ENCODE results near the gene MAPK4.
"Not testable (repeated sequence)": the region's sequence is repeated elsewhere in the genome, so short reads cannot be mapped to it uniquely, and the experiment has no call there.

The MAPK4 gene

GRCh38 chr18:50578030-50578429 is 18.1 kb downstream of the MAPK4 start:
- no peak for DNase-seq

GRCh38 chr18:50578651-50579050 is 18.8 kb downstream of the MAPK4 start:
- DNase-seq: no peak

DNA sequence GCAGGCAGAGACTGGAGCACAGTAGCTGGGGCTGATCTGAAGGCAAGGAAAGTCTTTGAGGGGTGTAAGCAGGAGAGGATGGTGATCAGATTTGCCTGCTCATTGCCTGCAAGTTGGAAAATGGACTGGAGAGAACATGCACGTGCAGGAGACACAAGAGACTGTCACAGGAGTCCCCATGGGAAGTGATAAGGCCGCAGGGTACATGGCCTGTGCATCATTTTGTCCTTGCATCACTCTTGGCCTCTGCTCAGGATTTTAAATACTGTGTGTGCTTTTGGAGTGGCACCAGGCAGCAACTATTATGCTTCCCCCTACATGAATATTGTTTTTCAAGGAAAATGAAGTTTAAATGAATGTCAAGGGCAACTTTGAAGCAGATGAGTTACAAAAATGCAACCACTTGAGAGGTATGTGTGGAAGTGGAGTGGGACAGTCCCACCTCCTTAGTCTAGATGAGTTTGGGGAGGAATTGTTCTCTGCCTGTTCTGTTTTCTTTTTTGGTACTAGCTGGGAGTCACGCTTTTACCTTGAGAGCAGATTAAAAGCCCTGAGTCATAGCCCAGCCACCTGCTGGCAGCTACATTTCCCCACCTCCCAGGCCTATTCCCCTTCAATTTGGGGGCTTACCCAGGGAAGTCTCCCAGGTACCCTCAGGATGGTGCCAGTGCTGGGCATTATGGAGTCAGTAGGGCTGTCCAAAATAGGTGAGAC is 19.3 kb downstream of the MAPK4 start:
- DNase-seq: no peak

DNA sequence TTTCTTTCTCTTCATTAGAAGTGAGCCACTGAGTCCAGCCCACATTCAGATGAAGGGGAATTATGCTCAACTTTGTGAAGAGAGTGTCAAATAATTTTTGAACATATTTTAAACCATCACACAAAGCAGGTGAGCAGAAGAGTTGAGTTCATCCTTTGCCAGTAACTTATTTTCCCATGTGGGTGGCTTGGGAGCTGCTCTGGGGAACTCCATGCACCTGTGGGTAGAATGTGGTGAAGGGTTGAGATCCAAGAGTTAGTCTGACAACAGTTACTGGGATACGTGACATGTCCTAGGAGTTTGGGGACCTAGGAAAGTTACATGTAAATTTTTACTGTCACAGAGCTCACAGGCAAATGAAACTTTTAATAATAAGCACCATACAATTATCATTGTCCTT is 21.6 kb downstream of the MAPK4 start:
- no peak for DNase-seq

DNA sequence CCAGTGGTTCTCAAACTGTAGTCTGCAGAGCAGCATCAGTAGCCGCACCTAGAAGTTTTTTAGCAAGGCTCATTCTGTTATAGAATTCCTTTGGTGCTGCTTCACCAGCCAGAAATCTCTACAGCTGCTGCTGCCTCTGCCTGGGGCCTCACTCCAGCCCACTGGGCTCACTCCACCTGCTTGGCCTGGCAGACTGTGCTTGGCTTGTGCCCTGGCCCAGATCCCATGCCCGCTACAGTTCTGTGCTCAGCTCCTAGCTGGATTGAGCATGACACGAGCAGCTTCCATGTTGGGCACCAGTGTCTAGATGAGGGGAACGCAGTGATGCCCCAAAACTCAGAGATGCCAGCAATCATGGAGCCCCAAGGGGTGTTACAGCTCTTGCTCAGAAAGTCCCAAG is 22.6 kb downstream of the MAPK4 start:
- no peak for DNase-seq

DNA sequence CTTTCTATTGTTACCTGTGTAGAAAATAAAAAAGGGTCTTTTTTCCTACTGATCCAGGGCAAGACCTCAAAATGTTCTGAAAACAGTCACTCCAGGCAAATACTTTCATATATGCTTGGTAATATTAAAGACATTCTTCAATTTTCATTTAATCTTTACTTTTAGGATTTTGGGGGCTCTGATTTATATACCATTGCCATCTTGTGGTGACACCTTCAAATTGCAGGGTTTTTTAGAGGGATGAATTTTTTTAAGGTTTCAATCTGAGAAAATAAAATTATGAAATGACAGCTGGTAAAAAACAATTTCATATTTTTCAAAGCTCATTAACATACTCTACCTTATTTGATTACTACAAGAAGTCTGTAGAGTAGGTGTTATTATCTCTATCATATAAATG is 26.8 kb downstream of the MAPK4 start:
- DNase-seq: no peak

- DNase-seq: no peak
Measured at GRCh38 chr18:50590593-50590992, 30.7 kb downstream of the MAPK4 start.

DNA sequence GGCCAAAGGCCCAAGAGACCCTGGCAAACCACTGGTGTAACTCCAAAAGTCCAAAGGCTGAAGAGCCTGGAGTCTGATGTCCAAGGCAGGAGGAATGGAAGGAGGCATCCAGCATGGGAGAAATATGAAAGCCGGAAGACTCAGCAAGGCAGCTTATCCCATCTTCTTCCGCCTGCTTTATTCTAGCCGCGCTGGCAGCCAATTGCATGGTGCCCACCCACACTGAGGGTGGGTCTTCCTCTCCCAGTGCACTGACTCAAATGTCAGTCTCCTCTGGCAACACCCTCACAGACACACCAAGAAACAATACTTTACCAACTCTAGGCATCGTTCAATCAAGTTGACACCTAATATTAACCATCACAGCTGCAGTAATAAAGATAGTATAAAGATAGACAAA is 34.1 kb downstream of the MAPK4 start:
- no peak for DNase-seq

DNA sequence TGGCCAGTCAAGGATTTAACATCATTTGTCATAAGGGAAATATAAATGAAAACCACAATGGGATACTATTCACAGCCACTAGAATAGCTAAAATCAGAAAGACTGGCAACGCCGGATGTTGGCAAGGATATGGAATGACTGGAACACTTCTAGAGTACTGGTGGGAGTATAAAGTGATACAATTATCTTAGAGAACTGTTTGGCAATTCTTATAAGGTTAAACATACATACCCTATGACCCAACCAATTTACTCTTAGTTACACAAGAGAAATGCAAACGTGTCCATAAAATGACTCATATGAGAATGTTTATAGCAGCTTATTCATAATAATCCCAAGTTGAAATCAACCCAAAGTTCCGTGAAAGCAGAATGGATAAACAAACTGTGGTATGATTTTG is 35.1 kb downstream of the MAPK4 start:
- DNase-seq: no peak

DNA sequence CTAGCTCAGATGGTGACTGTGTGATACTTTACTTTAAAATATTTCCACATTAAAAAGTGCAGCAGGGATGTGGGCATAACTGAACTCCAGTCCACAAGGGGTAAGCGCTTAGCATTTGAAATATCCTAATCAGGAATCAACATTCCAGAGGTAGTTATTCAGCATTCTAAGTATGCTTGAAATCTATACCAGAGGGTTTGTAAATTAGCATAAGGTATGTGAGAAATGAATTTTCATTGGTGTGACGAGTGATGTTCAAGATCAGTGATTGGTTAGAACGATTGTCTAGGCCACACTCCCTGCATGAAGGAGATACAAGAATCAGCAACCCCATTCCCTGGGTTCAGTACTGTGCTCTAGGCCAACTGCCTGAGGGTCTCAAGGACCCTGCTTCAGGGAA is 42.6 kb downstream of the MAPK4 start:
- no peak for DNase-seq

- no peak for DNase-seq
Measured at GRCh38 chr18:50606609-50607008, 46.7 kb downstream of the MAPK4 start.

GRCh38 chr18:50607378-50607926 is 47.6 kb downstream of the MAPK4 start:
- no peak for DNase-seq

DNA sequence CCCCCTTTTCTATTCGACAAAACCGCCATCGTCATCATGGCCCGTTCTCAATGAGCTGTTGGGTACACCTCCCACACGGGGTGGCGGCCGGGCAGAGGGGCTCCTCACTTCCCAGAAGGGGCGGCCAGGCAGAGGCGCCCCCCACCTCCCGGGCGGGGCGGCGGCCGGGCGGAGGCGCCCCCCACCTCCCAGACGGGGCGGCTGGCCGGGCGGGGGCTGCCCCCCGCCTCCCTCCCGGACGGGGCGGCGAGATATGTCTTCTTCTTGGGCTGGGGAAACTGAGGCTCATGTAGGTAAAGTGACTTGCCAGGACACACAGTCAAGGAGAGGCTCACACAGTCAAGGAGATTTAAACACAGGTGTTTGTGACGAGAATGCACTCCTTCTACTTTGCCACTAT is 49.3 kb downstream of the MAPK4 start:
- DNase-seq: not testable (repeated sequence)

GRCh38 chr18:50610349-50610748 is 50.5 kb downstream of the MAPK4 start:
- DNase-seq: peak; percentile 4

GRCh38 chr18:50611529-50611941 is 51.6 kb downstream of the MAPK4 start:
- DNase-seq: no peak

GRCh38 chr18:50614838-50615237 is 55.0 kb downstream of the MAPK4 start:
- no peak for DNase-seq

GRCh38 chr18:50616484-50617048 is 56.7 kb downstream of the MAPK4 start:
- DNase-seq: no peak

DNA sequence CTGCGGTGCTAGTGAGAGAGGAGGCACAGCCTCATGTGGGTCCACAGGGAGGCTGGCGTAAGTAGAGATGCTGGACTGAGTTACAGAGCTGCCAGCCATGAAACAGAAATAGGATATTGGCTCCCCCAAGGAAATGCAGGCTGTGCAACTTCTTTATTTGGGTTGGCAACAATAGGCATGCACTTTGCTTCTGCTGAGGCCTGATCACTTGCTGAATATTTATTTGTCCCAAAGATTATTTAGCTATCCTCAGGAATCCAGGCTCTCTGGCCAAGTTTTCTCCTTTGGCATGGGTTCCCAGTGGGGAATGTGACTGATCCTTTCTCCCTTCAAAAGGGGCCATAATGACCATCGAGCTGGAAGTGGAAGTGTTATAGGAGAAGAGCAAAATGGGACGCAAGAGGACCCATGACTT is 60.0 kb downstream of the MAPK4 start:
- no peak for DNase-seq

GRCh38 chr18:50620319-50620718 is 60.4 kb downstream of the MAPK4 start:
- no peak for DNase-seq

GRCh38 chr18:50621366-50621765 is 61.5 kb downstream of the MAPK4 start:
- DNase-seq: no peak

- no peak for DNase-seq
Measured at GRCh38 chr18:50622320-50622719, 62.4 kb downstream of the MAPK4 start.

DNA sequence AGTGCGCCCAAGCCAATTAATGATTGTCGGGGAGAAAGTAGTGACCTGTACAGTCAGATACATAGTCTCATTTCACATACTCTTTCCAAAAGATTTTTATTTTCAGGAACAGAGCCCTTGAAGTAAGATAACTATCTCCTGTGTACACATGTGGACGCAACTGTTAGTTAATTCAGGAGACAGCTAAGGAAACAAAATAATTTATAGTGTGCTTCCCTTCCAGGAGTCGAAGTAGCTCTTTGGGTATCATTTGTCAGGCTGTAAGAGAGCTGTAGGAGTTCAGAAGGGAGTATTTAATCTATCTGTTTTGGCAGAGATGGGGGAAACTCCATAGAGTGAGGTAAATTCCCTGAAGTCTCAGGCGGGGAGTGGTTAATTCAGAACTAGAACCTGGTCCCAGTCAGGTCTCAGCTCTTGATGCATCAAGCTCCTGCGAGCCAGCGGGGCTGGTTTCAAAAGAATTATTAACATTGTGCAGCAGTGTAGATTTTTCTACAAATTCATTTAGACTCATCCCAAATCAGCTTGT is 63.0 kb downstream of the MAPK4 start:
- no peak for DNase-seq

DNA sequence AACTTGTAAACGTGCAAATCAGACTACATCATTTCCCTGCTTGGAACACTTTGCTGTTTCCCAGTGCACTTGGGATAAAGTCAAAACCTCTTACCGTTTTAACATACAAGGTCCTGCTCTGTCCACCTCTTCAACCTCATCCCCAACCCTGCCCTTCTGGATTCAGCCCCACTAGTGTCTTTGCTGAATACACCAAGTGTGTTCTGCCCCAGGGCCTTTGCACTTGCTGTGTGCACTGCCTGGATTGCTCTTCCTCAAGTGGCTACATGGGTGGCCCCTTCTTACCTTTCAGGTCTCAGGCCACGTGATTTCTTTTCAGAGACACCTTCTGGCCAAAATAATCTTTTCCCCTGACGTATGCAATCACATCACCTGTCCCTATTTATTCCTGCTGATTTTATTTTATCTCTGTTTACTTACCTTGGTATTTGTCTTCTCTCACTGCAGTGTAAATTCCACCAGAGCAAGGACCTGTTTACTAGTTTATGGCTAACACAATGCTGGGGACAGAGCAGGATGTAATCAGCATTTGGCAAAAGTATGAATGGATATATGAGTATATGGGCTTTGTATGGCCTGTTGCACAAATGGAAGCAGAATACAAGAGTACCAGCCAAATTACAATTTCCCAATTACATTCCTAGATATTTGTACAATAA is 63.9 kb downstream of the MAPK4 start:
- no peak for DNase-seq

DNA sequence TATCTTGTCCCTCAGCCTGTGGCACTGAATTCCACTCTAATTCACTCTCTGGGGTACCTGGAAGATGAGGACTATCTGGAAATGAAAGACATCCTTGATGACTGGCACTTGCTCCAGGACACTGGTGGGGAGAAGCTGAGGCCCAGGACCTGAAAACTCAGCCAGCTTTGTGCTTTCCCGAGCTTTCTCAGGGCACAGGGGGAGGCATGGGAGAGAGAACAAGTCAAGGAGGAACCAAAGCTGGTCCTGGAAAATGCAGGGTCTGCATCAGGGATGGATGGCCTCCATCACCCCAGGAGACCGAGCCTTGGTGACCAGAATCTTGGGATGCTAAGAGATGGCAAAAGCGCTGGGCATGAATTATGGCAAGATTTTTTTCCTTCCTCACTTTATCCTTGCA is 65.1 kb downstream of the MAPK4 start:
- no peak for DNase-seq
